Mucosa of descending colon (tissue), 3 donors: ENCODE results near the gene CA6. TPM values are rescaled to one million over a fixed set of nuclear protein-coding genes. Genes with fewer than 3 reads are reported as not detected.

Experiments
- ATAC-seq: fragments of 200-7000 bp; cut with Tn5 transposase; one replicate; pipeline ENCODE4 v1.9.1; 2020; ENCODE audit warnings: mild to moderate bottlenecking, moderate library complexity
- DNase-seq, 3 donors: peaks; one replicate each; pipeline ENCODE4 v3.0.0-alpha.2; 2020
- H3K36me3 ChIP-seq: fragments of 200-600 bp; one replicate; pipeline ENCODE4 v1.8.0; 2021; ENCODE audit warnings: low read depth, mild to moderate bottlenecking
- H3K4me1 ChIP-seq: fragments of 200-600 bp; one replicate; pipeline ENCODE4 v1.8.0; 2021; ENCODE audit warnings: low read depth, mild to moderate bottlenecking
- H3K4me3 ChIP-seq: fragments of 200-600 bp; one replicate; pipeline ENCODE4 v1.8.0; 2021; ENCODE audit warnings: mild to moderate bottlenecking
- H3K9me3 ChIP-seq: fragments of 200-600 bp; one replicate; pipeline ENCODE4 v1.8.0; 2021; ENCODE audit warnings: mild to moderate bottlenecking
- CTCF ChIP-seq: fragments of 200-600 bp; IDR thresholded peaks from one replicate; pipeline ENCODE4 v1.8.0; 2022; ENCODE audit warnings: antibody characterized with exemption, mild to moderate bottlenecking
- intact Hi-C, 2 donors: fragments of 100-400 bp; cut with DNase I in 1 of 2; cut with micrococcal nuclease in 1 of 2; formaldehyde crosslinking; loops; one replicate each; pipeline versions ENCODE4 v1.11.0 to v1.11.1; 2022; cut with DNase I, micrococcal nuclease
- total RNA-seq, 3 donors: library from RNA; stranded (reverse); fragmentation: NEBNext Ultra II Directional in 2 of 3; extraction: Animal tissue kit (Norgen Biotek cat#: 25700) in 2 of 3; gene quantifications; one replicate each; pipeline versions ENCODE4 v1.2.1 to v1.2.4, GENCODE V29; 2021 to 2023
- donor health status: DM: no; HTN: no; CAD: no; lungs with moderate emphysema.
- donor health status: DM: no; HTN: no; CAD: no.
- donor health status: DM: no; HTN: yes; CAD: no.

Gene CA6
- total RNA-seq, 3 donors from 2014 or later, result not detected

GRCh38 chr1:8938232-8938999, 7.3 kb upstream of the CA6 start:
- DNase-seq (no peak), ATAC-seq (no peak)
- H3K4me3 ChIP-seq, result no peak overlapping the region
- H3K9me3 ChIP-seq, result no peaks in the 10 kb centered on the region
- no peaks in the 10 kb centered on the region for H3K4me1 ChIP-seq
- no peaks in the 10 kb centered on the region for H3K36me3 ChIP-seq
- intact Hi-C loops, result no loop called here
- no peak for TF ChIP-seq CTCF

- no peak for TF ChIP-seq CTCF
- no peak for ATAC-seq
- intact Hi-C loops, result no loop called here
- no peaks in the 10 kb centered on the region for H3K36me3 ChIP-seq
- no peak for DNase-seq
- no peak overlapping the region for H3K4me3 ChIP-seq
- no peaks in the 10 kb centered on the region for H3K9me3 ChIP-seq
- no peaks in the 10 kb centered on the region for H3K4me1 ChIP-seq
These were observed 6.7 kb upstream of the CA6 start for GRCh38 chr1:8939000-8939265.

- H3K9me3 ChIP-seq, result no peaks in the 10 kb centered on the region
- H3K4me3 ChIP-seq, result no peak overlapping the region
- no peaks in the 10 kb centered on the region for H3K36me3 ChIP-seq
- no peak for DNase-seq
- intact Hi-C loops, result no loop called here
- ATAC-seq, result peak; percentile 89
- no peak for TF ChIP-seq CTCF
- no peaks in the 10 kb centered on the region for H3K4me1 ChIP-seq
These were observed 6.2 kb upstream of the CA6 start for GRCh38 chr1:8939362-8939995.

- Histone ChIP-seq H3K4me1 (no peaks in the 10 kb centered on the region), H3K4me3 (no peak overlapping the region), H3K36me3 (no peaks in the 10 kb centered on the region), H3K9me3 (no peaks in the 10 kb centered on the region)
- DNase-seq (no peak), ATAC-seq (no peak)
- intact Hi-C loops, result no loop called here
- no peak for TF ChIP-seq CTCF
These were observed 3.8 kb upstream of the CA6 start for GRCh38 chr1:8941906-8942305.

GRCh38 chr1:8943498-8944405, 1.9 kb upstream of the CA6 start:
- Histone ChIP-seq H3K9me3 (no peaks in the 10 kb centered on the region), H3K4me3 (no peak overlapping the region), H3K4me1 (no peaks in the 10 kb centered on the region), H3K36me3 (no peaks in the 10 kb centered on the region)
- ATAC-seq, result no peak
- TF ChIP-seq CTCF, result no peak
- DNase-seq, result no peak
- intact Hi-C loops, result no loop called here
